Sigmoid colon (tissue), 7 donors: ENCODE data around the gene KRTAP12-1. TPM values are rescaled to one million over a fixed set of nuclear protein-coding genes. Genes with fewer than 3 reads are reported as not detected.
"Not testable (repeated sequence)": the region's sequence is repeated elsewhere in the genome, so short reads cannot be mapped to it uniquely, and the experiment has no call there.

Experiments used
- DNase-seq: peaks from one replicate; pipeline ENCODE4 v3.0.0-alpha.2; 2019
- H3K27ac ChIP-seq, 4 donors: fragments of 200-600 bp; sonication (generic); one replicate each; pipeline ENCODE4 v1.5.1; 2016 to 2019; ENCODE audit warnings: mild to moderate bottlenecking in 1 of 4
- H3K27me3 ChIP-seq, 3 donors: fragments of 200-600 bp; sonication (generic); one replicate each; pipeline ENCODE4 v1.5.1; 2019; ENCODE audit warnings: mild to moderate bottlenecking in 1 of 3
- H3K36me3 ChIP-seq, 4 donors: fragments of 200-600 bp; sonication (generic); one replicate each; pipeline ENCODE4 v1.5.1; 2016 to 2019
- H3K4me1 ChIP-seq, 4 donors: fragments of 200-600 bp; sonication (generic); one replicate each; pipeline ENCODE4 v1.5.1; 2017 to 2019
- H3K4me3 ChIP-seq, 4 donors: fragments of 200-600 bp; sonication (generic); one replicate each; pipeline ENCODE4 v1.5.1; 2017 to 2019; ENCODE audit warnings: mild to moderate bottlenecking in 2 of 4, moderate library complexity in 1 of 4
- H3K9me3 ChIP-seq, 4 donors: fragments of 200-600 bp in 3 of 4; sonication (generic) in 3 of 4; one replicate each; pipeline versions ENCODE4 v1.5.1 to v1.6.1; 2013 to 2019
- EP300 ChIP-seq, 4 donors: sonication (generic); formaldehyde crosslinking; IDR thresholded peaks; one replicate each; pipeline ENCODE4 v1.6.1; 2017; ENCODE audit warnings: antibody characterized with exemption in 4 of 4
- POLR2A ChIP-seq, 2 donors: fragments of 450-650 bp; IDR thresholded peaks; one replicate each; pipeline ENCODE4 v1.6.1; 2016; ENCODE audit warnings: antibody characterized with exemption in 2 of 2, mild to moderate bottlenecking in 2 of 2, moderate library complexity in 2 of 2
- POLR2AphosphoS5 ChIP-seq, 4 donors: sonication (generic); formaldehyde crosslinking; IDR thresholded peaks; one replicate each; pipeline ENCODE4 v1.6.1; 2017; ENCODE audit warnings: antibody characterized with exemption in 4 of 4
- WGBS, 2 donors: extraction: QIAGEN DNeasy Blood & Tissue Kit; methylation state at CpG; one replicate each; pipeline ENCODE4 v1.1.7; 2013; 5-methylcytosine and 5-hydroxymethylcytosine counted together
- intact Hi-C: fragments of 100-400 bp; cut with DNase I; formaldehyde crosslinking; loops from one replicate; pipeline ENCODE4 v1.15.1; 2023
- polyA plus RNA-seq, 3 donors: library from polyadenylated mRNA; stranded (reverse); fragments of 200-250 nt; gene quantifications; one replicate each; pipeline ENCODE4 v1.2.3, GENCODE V29; 2013
- total RNA-seq, 4 donors: library from RNA; depleted of rRNA; stranded (reverse); fragments of >200 nt; gene quantifications; one replicate each; pipeline ENCODE4 v1.1.0, GENCODE V29; 2016
- TF ChIP-seq, protein P1 (sequence below), 4 experiments: fragments of 450-650 bp in 3 of 4; fragments of 200-600 bp in 1 of 4; IDR thresholded peaks; one replicate each; pipeline ENCODE4 v1.5.1; 2016 to 2019; ENCODE audit warnings: antibody characterized with exemption in 4 of 4, mild to moderate bottlenecking in 3 of 4, moderate library complexity in 2 of 4
- donor health status: healthy with polysubstance abuse.
- donor health status: Bipolar disorder and iron deficiency.
- donor health status: healthy.

KRTAP12-1 gene
- total and polyA plus RNA-seq, 7 donors = not detected

- Histone ChIP-seq H3K27me3 (peaks cover 0 to 14% (median 10%) of the 10 kb centered on the region in 3 donors), H3K27ac (no peak overlapping the region), H3K4me1 (no peaks in the 10 kb centered on the region), H3K4me3 (no peak overlapping the region), H3K9me3 (peaks cover 0 to 4% (median 1%) of the 10 kb centered on the region in 4 donors), H3K36me3 (no peaks in the 10 kb centered on the region)
- no peak for TF ChIP-seq POLR2AphosphoS5 (IDR thresholded peaks at IDR 0.05)
- TF ChIP-seq, protein P1, sequence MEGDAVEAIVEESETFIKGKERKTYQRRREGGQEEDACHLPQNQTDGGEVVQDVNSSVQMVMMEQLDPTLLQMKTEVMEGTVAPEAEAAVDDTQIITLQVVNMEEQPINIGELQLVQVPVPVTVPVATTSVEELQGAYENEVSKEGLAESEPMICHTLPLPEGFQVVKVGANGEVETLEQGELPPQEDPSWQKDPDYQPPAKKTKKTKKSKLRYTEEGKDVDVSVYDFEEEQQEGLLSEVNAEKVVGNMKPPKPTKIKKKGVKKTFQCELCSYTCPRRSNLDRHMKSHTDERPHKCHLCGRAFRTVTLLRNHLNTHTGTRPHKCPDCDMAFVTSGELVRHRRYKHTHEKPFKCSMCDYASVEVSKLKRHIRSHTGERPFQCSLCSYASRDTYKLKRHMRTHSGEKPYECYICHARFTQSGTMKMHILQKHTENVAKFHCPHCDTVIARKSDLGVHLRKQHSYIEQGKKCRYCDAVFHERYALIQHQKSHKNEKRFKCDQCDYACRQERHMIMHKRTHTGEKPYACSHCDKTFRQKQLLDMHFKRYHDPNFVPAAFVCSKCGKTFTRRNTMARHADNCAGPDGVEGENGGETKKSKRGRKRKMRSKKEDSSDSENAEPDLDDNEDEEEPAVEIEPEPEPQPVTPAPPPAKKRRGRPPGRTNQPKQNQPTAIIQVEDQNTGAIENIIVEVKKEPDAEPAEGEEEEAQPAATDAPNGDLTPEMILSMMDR (IDR thresholded peaks at IDR 0.05) = no peak
- 77 to 80% methylated on average over 33 of the region's 33 CpGs for WGBS, 2 donors
- no peak for DNase-seq
- intact Hi-C loops = no loop called here
Observed at GRCh38 chr21:44648557-44649311, 33.2 kb downstream of the KRTAP12-1 start.

DNA sequence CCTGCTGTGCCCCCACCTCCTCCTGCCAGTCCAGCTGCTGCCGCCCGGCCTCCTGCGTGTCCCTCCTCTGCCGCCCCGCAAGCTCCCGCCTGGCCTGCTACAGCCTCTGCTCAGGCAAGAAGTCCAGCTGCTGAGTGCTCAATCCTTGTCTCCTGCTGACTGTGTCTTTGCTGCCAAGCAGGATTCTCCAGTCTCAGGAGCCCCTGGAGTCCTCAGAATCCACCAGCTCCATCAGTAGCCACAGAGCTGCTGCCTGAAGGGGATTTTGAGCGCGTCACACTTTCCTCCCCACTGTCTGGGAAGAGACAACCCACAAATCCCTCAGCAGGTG lies 34.8 kb downstream of the KRTAP12-1 start:
- no peak for DNase-seq
- intact Hi-C loops = no loop called here
- Histone ChIP-seq H3K4me3 (no peak overlapping the region), H3K27ac (no peak overlapping the region), H3K9me3 (peaks cover 0 to 4% (median 1%) of the 10 kb centered on the region in 4 donors), H3K27me3 (peaks cover 0 to 14% (median 10%) of the 10 kb centered on the region in 3 donors), H3K36me3 (no peaks in the 10 kb centered on the region), H3K4me1 (no peaks in the 10 kb centered on the region)
- TF ChIP-seq, protein P1 (IDR thresholded peaks at IDR 0.05) = no peak
- TF ChIP-seq EP300 (IDR thresholded peaks at IDR 0.05) = no peak
- TF ChIP-seq POLR2A (IDR thresholded peaks at IDR 0.05) = no peak
- WGBS, 2 donors = 67 to 69% methylated on average over 8 of the region's 8 CpGs

- WGBS, 2 donors = 73 to 78% methylated on average over 21 of the region's 21 CpGs
- H3K27ac ChIP-seq, H3K4me1 ChIP-seq, intact Hi-C loops, H3K36me3 ChIP-seq, DNase-seq, H3K4me3 ChIP-seq, H3K9me3 ChIP-seq: not testable (repeated sequence)
- peaks cover 0 to 14% (median 10%) of the 10 kb centered on the region in 3 donors for H3K27me3 ChIP-seq
Observed at GRCh38 chr21:44646366-44647221, 35.4 kb downstream of the KRTAP12-1 start, which contains the start of gene KRTAP10-11. Gene KRTAP10-11, plus strand, starts transcription at chr21:44646414. Its CDS starts 45 bp downstream, at chr21:44646459.

DNA sequence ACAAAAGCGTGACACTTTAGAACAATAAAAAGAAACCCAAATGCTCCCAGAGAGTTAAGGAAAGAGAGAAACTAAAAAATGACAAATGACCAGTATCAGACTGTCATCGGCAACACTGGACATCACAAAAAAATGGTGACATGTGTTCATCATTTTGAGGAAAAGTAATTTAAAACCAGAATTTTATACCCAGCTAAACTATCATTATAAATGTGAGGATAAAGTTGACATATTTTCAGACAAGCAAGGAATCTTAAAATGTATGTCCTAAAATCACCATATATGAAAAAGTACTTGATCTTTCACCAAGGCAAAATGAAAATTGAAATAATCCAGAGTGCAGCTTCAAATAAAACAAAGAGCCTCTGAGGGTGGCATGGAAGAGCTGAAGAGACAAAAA lies 37.1 kb downstream of the KRTAP12-1 start:
- intact Hi-C loops = no loop called here
- TF ChIP-seq POLR2A (IDR thresholded peaks at IDR 0.05) = no peak
- no peak for TF ChIP-seq POLR2AphosphoS5 (IDR thresholded peaks at IDR 0.05)
- TF ChIP-seq, protein P1 (IDR thresholded peaks at IDR 0.05) = no peak
- no peak for TF ChIP-seq EP300 (IDR thresholded peaks at IDR 0.05)
- DNase-seq = no peak
- Histone ChIP-seq H3K4me1 (no peaks in the 10 kb centered on the region), H3K9me3 (peaks cover 0 to 6% (median 1%) of the 10 kb centered on the region in 4 donors), H3K27ac (no peak overlapping the region), H3K27me3 (peaks cover 0 to 21% (median 10%) of the 10 kb centered on the region in 3 donors), H3K4me3 (no peak overlapping the region), H3K36me3 (no peaks in the 10 kb centered on the region)
- 44 to 50% methylated on average over 2 of the region's 2 CpGs for WGBS, 2 donors

- H3K27me3 ChIP-seq = peaks cover 0 to 32% (median 10%) of the 10 kb centered on the region in 3 donors
- TF ChIP-seq EP300 (IDR thresholded peaks at IDR 0.05) = no peak
- TF ChIP-seq, protein P1 (IDR thresholded peaks at IDR 0.05) = no peak
- no peaks in the 10 kb centered on the region for H3K36me3 ChIP-seq
- intact Hi-C loops = no loop called here
- H3K9me3 ChIP-seq = peaks cover 0 to 6% (median 1%) of the 10 kb centered on the region in 4 donors
- H3K4me1 ChIP-seq = no peaks in the 10 kb centered on the region
- 80 to 82% methylated on average over 14 of the region's 14 CpGs for WGBS, 2 donors
- H3K27ac ChIP-seq = no peak overlapping the region
- no peak overlapping the region for H3K4me3 ChIP-seq
- no peak for DNase-seq
Observed at GRCh38 chr21:44643741-44644310, 38.1 kb downstream of the KRTAP12-1 start.
